ENCODE measurements around the gene ZNF804A.
A peak's percentile ranks its signal among the peaks of the same experiment; 100 is the strongest.
"Not testable (repeated sequence)": the region's sequence is repeated elsewhere in the genome, so short reads cannot be mapped to it uniquely, and the experiment has no call there.

The ZNF804A gene

DNA sequence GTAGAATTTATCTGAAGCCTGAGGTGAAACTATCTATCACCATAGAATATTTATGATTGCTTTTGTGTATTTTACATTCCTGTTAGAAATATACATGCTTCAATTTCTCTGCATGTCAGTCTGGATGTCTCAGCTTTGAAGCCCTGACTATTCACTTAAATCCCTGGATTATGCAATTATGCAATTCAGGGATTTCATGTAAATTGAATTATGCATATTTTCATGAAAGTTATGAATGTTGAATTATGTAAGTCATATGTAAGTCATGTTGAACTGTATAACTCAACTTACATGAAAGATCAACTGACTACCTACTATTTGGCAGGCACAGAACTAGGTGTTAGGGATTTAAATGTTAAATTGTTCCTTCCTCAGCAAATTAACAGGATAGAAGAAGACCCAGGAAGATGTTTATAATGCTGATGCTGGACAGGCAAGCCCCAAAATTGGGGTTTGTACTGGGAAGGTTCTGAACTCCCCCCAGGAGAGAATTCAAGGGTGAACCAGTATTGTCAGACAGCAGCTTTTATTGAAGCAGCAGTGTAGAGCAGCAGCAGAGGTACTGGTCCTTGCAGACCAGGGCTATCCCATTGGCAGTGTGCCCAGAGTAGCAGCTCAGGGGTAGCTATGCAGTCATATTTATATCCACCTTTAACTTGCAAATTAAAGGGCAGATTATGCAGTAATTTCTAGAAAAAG, 236.5 kb downstream of the ZNF804A start:
- no peak for FAIRE-seq

- no peak for FAIRE-seq
These were observed 237.0 kb downstream of the ZNF804A start for GRCh38 chr2:184835398-184835715.

DNA sequence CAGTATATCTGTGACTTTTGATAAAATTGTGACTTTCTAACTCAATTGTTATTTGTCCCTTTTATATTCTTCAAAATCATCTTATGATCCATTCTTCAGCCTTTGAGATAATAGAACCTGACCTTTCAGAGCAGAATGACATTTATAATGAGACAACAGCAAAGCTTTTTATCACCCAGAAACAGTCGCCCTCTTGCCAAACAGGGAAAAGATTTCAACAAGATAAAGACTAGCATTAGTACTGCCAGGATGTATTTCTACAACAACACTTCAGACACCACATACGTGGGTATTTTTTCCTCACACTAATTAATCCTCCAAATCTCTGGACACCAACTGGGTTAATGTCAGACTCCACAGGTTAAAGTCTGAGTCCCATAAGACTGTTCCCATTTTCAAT, 249.0 kb downstream of the ZNF804A start:
- no peak for FAIRE-seq

DNA sequence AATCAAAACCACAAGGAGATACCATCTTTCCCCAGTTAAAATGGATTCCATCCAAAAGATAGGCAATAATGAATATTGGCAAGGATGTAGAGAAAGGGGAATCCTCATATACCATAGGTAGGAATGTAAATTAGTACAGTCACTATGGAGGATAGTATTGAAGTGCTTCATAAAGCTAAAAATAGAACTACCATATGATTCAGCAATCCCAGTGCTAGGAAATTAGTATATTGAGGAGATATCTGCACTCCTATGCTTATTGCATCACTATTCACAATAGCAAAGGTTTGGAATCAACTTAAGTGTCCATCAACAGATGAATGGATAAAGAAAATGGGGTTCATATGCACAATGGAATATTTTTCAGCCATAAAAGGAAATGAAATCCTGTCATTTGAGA, 251.2 kb downstream of the ZNF804A start:
- no peak for FAIRE-seq

DNA sequence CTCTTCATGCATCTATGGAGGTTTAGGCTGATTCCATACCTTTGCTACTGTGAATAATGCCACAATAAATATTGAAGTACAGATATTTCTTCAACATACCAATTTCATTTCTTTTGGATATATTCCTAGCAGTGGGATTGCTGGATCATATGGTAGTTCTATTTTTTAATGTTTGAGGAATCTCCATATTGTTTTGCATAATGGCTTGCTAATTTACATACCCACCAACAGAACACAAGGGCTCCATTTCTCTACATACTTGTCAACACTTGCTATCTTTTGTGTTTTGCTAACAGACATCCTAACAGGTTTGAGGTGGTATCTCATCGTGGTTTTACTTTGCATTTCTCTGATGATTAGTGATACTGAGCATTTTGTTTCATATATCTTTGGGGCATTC, 253.2 kb downstream of the ZNF804A start:
- no peak for FAIRE-seq

GRCh38 chr2:184859187-184859586, 260.9 kb downstream of the ZNF804A start:
- peak; percentile 9 for FAIRE-seq

DNA sequence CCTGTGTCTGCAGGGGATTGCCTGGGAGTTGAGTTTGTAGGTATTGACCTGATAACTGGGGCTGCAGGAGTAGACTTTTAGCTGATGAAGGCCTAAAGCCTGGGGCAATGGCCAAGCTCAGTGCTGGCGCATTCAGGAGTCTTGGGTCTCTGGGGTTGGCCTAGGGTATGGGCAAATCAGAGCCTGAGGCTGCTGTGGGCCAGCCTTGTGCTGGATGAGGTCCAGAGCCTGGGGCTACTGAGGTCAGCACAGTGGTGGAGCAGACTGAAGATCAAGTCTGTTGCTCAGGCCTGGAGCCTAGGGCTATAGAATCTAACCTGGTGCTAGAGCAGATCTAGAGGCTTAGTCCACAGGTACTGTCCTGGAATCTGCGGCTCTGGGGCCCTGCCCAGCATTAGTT, 262.4 kb downstream of the ZNF804A start:
- FAIRE-seq, result no peak

DNA sequence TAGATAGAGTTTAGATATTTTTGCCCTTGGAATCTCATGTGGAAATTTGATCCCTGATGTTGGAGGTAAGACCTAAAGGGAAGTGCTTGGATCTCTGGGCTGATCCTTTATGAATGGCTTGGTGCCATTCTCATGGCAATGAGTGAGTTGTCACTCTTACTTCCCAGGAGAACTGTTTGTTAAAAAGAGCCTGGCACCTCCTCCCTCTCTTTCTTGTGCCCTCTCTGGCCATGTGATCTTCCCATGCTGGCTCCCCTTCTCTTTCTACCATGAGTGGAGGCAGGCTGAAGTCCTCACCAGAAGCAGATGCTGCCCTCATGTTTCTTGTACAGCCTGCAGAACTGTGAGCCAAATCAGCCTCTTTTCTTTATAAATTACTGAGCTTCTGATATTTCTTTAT, 276.9 kb downstream of the ZNF804A start:
- no peak for FAIRE-seq

- FAIRE-seq, result no peak
These were observed 277.6 kb downstream of the ZNF804A start for GRCh38 chr2:184875911-184876310.

DNA sequence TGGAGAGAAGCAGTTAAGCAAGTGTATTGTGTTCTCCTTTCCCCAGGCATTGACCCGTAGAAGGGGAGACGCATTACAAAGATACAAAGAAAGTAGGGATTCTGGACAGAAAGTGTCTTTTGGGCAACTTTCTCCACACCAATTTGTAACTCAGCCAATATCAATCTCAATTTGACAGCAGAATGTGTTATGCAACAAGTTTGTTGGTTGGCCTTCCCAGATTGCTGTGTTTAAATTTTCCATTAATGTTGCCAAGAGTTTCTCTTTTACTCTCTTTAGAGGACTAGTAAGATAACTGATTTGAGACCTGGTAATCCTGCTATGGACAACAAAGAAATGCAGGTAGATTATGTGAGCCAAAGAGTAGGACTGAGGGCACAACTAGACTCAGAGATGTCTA, 279.6 kb downstream of the ZNF804A start:
- no peak for FAIRE-seq

DNA sequence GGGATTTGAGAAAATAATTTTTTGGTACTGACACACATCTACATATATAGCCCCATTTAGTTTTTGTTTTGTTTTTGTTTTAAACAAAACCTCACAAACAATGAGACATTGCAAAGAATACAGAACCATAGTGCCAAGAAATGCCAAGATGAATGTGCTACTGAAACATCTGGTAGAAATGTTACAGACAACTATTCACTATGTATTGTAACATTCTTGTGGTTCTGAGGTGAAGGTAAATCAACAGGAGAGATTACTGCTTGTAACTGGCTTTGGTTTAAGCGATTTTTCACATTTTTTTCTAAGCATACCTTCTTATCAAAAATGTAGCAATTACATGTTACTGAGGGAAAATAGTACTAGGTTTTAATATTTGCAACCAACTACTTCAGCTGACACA, 281.3 kb downstream of the ZNF804A start:
- FAIRE-seq, result no peak

- not testable (repeated sequence) for FAIRE-seq
These were observed 288.3 kb downstream of the ZNF804A start for GRCh38 chr2:184886585-184886984.

DNA sequence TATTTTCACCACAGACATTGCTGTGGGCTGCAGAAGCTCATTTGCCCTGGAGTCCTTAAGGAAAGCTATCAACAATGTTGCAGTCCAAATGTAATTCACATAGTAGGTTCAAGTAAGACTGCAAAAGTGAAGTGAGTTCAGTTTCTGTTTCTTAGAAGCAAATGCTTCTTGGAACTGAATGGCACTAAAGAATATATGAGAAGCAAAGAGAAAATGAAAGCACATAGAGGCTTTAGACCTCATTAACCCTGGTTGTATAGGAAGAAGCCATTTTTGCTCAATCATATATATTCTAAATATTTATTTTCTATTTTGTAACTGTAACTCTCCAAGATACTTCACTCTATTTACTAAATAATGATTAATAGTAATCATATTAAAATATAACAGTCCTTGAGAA, 292.0 kb downstream of the ZNF804A start:
- FAIRE-seq, result no peak

DNA sequence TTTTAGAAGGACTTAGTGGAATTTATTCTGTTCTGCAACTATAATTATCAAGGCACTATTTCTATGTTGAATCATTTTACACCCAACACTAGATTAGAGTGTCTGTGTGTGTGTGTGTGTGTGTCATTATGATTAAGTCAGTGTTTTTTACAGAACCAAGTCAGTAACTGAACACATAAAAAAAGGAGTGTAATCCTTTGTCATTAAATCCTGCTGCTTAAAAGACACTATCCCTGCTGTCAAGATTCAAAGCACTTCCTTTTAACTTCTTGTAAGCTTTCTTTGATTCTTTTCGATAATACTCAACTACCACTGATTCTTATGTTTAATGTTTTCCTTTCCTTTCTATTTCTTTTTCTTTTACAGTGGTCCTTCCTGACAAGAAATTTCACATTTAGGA, 306.7 kb downstream of the ZNF804A start:
- FAIRE-seq, result no peak

- no peak for FAIRE-seq
These were observed 307.8 kb downstream of the ZNF804A start for GRCh38 chr2:184906160-184906559.

- no peak for FAIRE-seq
These were observed 308.4 kb downstream of the ZNF804A start for GRCh38 chr2:184906709-184907108.

GRCh38 chr2:184908966-184909365, 310.6 kb downstream of the ZNF804A start:
- FAIRE-seq, result no peak

DNA sequence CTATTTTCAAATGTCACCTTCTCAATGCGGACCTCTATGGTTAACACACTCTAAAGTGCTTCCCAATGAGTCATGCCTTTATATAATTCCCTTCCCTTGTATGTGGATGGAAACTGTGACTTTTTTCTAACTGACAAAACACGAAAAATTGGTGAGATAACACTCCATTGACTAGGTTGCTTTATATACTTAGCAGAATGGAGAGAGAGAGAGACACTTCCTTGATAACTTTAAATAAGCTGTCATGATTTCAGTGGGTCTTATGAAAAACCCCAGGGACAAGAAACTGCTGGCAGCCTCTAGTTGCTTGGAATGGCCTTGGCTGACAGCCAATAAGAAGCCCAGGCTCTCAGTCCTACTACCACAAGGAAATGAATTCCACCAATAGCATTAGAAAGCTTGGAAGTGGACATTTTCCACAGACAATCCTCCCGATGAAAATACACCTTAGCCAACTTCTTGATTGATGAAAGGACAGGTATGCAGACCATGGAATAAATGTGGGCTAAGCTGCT, 322.2 kb downstream of the ZNF804A start:
- FAIRE-seq, result no peak

- no peak for FAIRE-seq
These were observed 323.3 kb downstream of the ZNF804A start for GRCh38 chr2:184921676-184922075.

DNA sequence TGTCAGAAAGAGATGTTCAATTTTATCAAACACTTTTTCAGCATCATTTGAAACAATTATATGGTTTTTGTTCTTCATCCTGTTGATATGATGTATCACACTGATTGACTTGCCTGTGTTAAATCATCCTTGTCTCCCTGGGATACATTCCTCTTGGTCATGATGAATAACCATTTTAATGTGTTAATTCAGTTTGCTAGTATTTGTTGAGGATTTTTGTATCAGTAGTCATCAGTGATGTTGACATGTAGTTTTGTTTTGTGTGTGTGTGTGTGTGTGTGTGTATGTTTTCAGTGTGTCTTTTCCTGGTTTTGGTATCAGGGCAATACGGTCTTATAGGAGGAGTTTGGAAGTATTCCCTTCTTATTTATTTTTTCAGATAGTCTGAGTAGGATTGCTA, 325.4 kb downstream of the ZNF804A start:
- FAIRE-seq, result no peak

- no peak for FAIRE-seq
These were observed 328.7 kb downstream of the ZNF804A start for GRCh38 chr2:184927040-184927439.

DNA sequence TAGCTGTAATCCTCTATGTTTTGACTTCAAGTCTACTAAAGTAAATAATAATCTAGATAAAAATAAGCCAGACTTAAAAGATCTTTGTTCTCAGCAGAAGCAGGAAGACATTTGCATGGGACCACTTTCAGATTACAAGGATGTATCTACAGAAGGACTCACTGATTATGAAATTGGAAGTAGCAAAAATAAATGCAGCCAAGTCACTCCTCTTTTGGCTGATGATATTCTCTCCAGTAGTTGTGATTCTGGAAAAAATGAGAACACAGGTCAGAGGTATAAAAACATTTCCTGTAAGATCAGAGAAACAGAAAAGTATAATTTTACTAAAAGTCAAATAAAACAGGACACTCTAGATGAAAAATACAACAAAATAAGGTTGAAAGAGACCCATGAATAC, 338.4 kb downstream of the ZNF804A start:
- no peak for FAIRE-seq

DNA sequence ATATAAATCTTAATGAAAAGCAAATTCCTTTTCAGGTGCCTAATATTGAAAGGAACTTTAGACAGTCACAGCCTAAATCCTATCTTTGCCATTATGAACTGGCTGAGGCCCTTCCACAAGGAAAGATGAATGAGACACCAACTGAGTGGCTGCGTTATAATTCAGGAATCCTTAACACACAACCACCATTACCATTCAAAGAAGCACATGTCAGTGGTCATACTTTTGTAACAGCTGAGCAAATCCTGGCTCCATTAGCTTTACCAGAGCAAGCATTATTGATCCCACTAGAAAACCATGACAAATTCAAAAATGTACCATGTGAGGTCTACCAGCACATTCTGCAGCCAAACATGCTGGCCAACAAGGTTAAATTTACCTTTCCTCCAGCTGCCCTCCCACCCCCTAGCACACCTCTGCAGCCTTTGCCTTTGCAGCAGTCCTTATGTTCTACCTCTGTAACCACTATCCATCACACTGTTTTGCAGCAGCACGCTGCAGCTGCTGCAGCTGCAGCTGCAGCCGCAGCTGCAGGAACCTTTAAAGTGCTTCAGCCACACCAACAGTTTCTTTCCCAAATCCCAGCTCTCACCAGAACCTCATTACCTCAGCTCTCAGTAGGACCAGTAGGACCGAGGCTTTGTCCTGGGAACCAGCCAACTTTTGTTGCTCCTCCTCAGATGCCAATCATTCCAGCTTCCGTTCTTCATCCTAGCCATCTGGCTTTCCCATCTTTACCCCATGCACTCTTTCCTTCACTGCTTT, 340.1 kb downstream of the ZNF804A start:
- no peak for FAIRE-seq

- FAIRE-seq, result no peak
These were observed 347.0 kb downstream of the ZNF804A start for GRCh38 chr2:184945326-184945725.

GRCh38 chr2:184945824-184946223, 347.5 kb downstream of the ZNF804A start:
- FAIRE-seq, result no peak
